Liver (tissue), 9 donors: Measurements from ENCODE around the gene ALMS1. TPM values are rescaled to one million over a fixed set of nuclear protein-coding genes. Genes with fewer than 3 reads are reported as not detected.

Experiments
- DNase-seq: peaks from one replicate; pipeline ENCODE4 v3.0.0-alpha.2; 2017; ENCODE audit warnings: low spot score
- H3K27ac ChIP-seq, 2 donors: one replicate each; pipeline ENCODE4 v1.7.0; 2013; ENCODE audit warnings: inconsistent platforms in 2 of 2, low read length in 2 of 2, control low read depth in 1 of 2, low read depth in 1 of 2, mild to moderate bottlenecking in 1 of 2
- H3K27me3 ChIP-seq, 4 donors: one replicate each; pipeline versions ENCODE4 v1.6.1 to v1.7.0; 2013; ENCODE audit warnings: low read length in 3 of 4, inconsistent platforms in 1 of 4, mild to moderate bottlenecking in 1 of 4, moderate library complexity in 1 of 4; ENCODE audit not compliant: control insufficient read depth in 4 of 4, insufficient read depth in 4 of 4
- H3K36me3 ChIP-seq, 4 donors: one replicate each; pipeline versions ENCODE4 v1.6.1 to v1.7.0; 2013; ENCODE audit warnings: low read length in 3 of 4, mild to moderate bottlenecking in 3 of 4, low read depth in 1 of 4, moderate library complexity in 1 of 4; ENCODE audit not compliant: control insufficient read depth in 4 of 4, insufficient read depth in 3 of 4
- H3K4me1 ChIP-seq, 4 donors: one replicate each; pipeline versions ENCODE4 v1.6.1 to v1.7.0; 2013; ENCODE audit warnings: low read length in 3 of 4, mild to moderate bottlenecking in 3 of 4, moderate library complexity in 1 of 4; ENCODE audit not compliant: control insufficient read depth in 4 of 4, insufficient read depth in 4 of 4
- H3K4me3 ChIP-seq, 3 donors: one replicate each; pipeline versions ENCODE4 v1.6.1 to v1.7.0; 2013; ENCODE audit warnings: low read length in 3 of 3, control low read depth in 1 of 3, low read depth in 1 of 3, mild to moderate bottlenecking in 1 of 3
- H3K9ac ChIP-seq, 2 donors: one replicate each; pipeline ENCODE4 v1.7.0; 2013; ENCODE audit warnings: low read length in 2 of 2, mild to moderate bottlenecking in 2 of 2, moderate library complexity in 2 of 2, control low read depth in 1 of 2, low read depth in 1 of 2
- H3K9me3 ChIP-seq, 4 donors: one replicate each; pipeline versions ENCODE4 v1.6.1 to v1.7.0; 2013; ENCODE audit warnings: low read length in 3 of 4; ENCODE audit not compliant: control insufficient read depth in 4 of 4
- FOXA1 ChIP-seq: IDR thresholded peaks from 2 replicates; pipeline ENCODE4 v1.6.1; 2016; ENCODE audit warnings: antibody characterized with exemption
- FOXA2 ChIP-seq: IDR thresholded peaks from 2 replicates; pipeline ENCODE4 v1.6.1; 2016; ENCODE audit warnings: antibody characterized with exemption
- GABPA ChIP-seq, 2 donors: IDR thresholded peaks in 1 of 2; conservative IDR thresholded peaks in 1 of 2; 2 replicates each; pipeline ENCODE4 v1.6.1; 2016; ENCODE audit warnings: antibody characterized with exemption in 2 of 2, mild to moderate bottlenecking in 1 of 2, moderate library complexity in 1 of 2
- HNF4A ChIP-seq, 2 donors: conservative IDR thresholded peaks; 2 replicates each; pipeline ENCODE4 v1.6.1; 2016; ENCODE audit warnings: antibody characterized with exemption in 2 of 2, mild to moderate bottlenecking in 2 of 2
- HNF4G ChIP-seq: IDR thresholded peaks from 2 replicates; pipeline ENCODE4 v1.6.1; 2016; ENCODE audit warnings: antibody characterized with exemption
- JUND ChIP-seq, 2 donors: IDR thresholded peaks; 2 replicates each; pipeline ENCODE4 v1.6.1; 2016; ENCODE audit warnings: antibody characterized with exemption in 2 of 2
- NR2F2 ChIP-seq: IDR thresholded peaks from 2 replicates; pipeline ENCODE4 v1.6.1; 2016; ENCODE audit warnings: antibody characterized with exemption
- RAD21 ChIP-seq, 2 donors: IDR thresholded peaks; 2 replicates each; pipeline ENCODE4 v1.6.1; 2016; ENCODE audit warnings: antibody characterized with exemption in 2 of 2, mild to moderate bottlenecking in 2 of 2
- SP1 ChIP-seq: IDR thresholded peaks from 2 replicates; pipeline ENCODE4 v1.6.1; 2018; ENCODE audit warnings: antibody characterized with exemption, mild to moderate bottlenecking
- TAF1 ChIP-seq: conservative IDR thresholded peaks from 2 replicates; pipeline ENCODE4 v1.6.1; 2016; ENCODE audit warnings: antibody characterized with exemption, mild to moderate bottlenecking
- YY1 ChIP-seq: IDR thresholded peaks from 2 replicates; pipeline ENCODE4 v1.6.1; 2016; ENCODE audit warnings: antibody characterized with exemption, mild to moderate bottlenecking
- WGBS: extraction: QIAGEN DNeasy Blood & Tissue Kit; methylation state at CpG from one replicate; pipeline ENCODE4 v1.1.7; 2013; 5-methylcytosine and 5-hydroxymethylcytosine counted together
- polyA plus RNA-seq, 2 donors: library from polyadenylated mRNA; stranded (reverse) in 1 of 2; unstranded in 1 of 2; fragments of 200-250 nt in 1 of 2; fragments of >200 nt in 1 of 2; fragmentation: Nextera tagmentation in 1 of 2; extraction: Ambion mirVana in 1 of 2; gene quantifications; one replicate each; pipeline versions ENCODE4 v1.2.1 to v1.2.3, GENCODE V29; 2013 to 2015
- total RNA-seq, 2 donors: library from RNA; depleted of rRNA; stranded (reverse); fragments of >200 nt; gene quantifications; one replicate each; pipeline ENCODE4 v1.2.3, GENCODE V29; 2014
- TF ChIP-seq, protein P1 (sequence below): fragments of 150-350 bp; IDR thresholded peaks from 2 replicates; pipeline ENCODE4 v1.5.1; 2017; ENCODE audit warnings: improper control_type of control experiment, low read depth, low read length; ENCODE audit not compliant: missing input control
- TF ChIP-seq, protein P2 (sequence below): IDR thresholded peaks from 2 replicates; pipeline ENCODE4 v1.6.1; 2016; ENCODE audit warnings: antibody characterized with exemption
- TF ChIP-seq, protein P3 (sequence below): IDR thresholded peaks from 2 replicates; pipeline ENCODE4 v1.6.1; 2016; ENCODE audit warnings: antibody characterized with exemption
- TF ChIP-seq, protein P4 (sequence below): IDR thresholded peaks from 2 replicates; pipeline ENCODE4 v1.6.1; 2016; ENCODE audit warnings: antibody characterized with exemption
- TF ChIP-seq, protein P5 (sequence below): IDR thresholded peaks from 2 replicates; pipeline ENCODE4 v1.6.1; 2016; ENCODE audit warnings: antibody characterized with exemption, mild to moderate bottlenecking
- donor health status: healthy.
- donor health status: healthy.
- donor health status: healthy.
- donor health status: healthy.
- donor health status: healthy.

Gene ALMS1
- total and polyA plus RNA-seq, 4 donors = 2.1 to 18.3 (median 7.0) TPM

DNA sequence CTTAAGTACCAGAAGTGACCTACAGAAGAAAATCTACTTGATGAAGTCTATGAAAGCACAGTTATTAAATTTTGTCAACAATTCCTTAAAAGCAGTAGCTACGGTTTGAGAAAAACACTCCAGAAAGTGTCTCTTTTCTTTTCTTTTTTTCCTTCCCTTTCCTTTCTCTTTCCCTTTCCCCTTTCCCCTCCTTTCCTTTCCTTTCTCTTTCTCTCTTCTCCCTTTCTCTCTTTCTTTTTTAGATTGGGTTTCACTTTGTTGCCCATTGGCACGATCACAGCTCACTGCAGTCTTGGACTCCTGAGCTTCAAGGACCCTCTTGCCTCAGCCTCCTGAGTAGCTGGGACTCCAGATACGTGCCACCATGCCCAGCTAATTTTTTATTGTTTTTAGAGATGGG, 2.6 kb upstream of the ALMS1 start:
- Histone ChIP-seq H3K27me3 (no peaks in the 10 kb centered on the region), H3K27ac (no peak overlapping the region), H3K9me3 (no peaks in the 10 kb centered on the region), H3K9ac (no peak overlapping the region), H3K36me3 (no peaks in the 10 kb centered on the region), H3K4me1 (peaks cover 3 to 16% (median 12%) of the 10 kb centered on the region in 4 donors), H3K4me3 (no peak overlapping the region)
- no peak for DNase-seq
- TF ChIP-seq GABPA (IDR thresholded peaks at IDR 0.05 in 1 of 2, conservative IDR thresholded peaks at IDR 0.05 in 1 of 2) (no peak), JUND (IDR thresholded peaks at IDR 0.05) (no peak), SP1 (no peak), FOXA2 (no peak), HNF4A (conservative IDR thresholded peaks at IDR 0.05) (no peak), YY1 (no peak), RAD21 (IDR thresholded peaks at IDR 0.05) (no peak), TAF1 (no peak), FOXA1 (no peak), NR2F2 (no peak)
- TF ChIP-seq, protein P1, sequence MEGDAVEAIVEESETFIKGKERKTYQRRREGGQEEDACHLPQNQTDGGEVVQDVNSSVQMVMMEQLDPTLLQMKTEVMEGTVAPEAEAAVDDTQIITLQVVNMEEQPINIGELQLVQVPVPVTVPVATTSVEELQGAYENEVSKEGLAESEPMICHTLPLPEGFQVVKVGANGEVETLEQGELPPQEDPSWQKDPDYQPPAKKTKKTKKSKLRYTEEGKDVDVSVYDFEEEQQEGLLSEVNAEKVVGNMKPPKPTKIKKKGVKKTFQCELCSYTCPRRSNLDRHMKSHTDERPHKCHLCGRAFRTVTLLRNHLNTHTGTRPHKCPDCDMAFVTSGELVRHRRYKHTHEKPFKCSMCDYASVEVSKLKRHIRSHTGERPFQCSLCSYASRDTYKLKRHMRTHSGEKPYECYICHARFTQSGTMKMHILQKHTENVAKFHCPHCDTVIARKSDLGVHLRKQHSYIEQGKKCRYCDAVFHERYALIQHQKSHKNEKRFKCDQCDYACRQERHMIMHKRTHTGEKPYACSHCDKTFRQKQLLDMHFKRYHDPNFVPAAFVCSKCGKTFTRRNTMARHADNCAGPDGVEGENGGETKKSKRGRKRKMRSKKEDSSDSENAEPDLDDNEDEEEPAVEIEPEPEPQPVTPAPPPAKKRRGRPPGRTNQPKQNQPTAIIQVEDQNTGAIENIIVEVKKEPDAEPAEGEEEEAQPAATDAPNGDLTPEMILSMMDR = no peak
- TF ChIP-seq, protein P2, sequence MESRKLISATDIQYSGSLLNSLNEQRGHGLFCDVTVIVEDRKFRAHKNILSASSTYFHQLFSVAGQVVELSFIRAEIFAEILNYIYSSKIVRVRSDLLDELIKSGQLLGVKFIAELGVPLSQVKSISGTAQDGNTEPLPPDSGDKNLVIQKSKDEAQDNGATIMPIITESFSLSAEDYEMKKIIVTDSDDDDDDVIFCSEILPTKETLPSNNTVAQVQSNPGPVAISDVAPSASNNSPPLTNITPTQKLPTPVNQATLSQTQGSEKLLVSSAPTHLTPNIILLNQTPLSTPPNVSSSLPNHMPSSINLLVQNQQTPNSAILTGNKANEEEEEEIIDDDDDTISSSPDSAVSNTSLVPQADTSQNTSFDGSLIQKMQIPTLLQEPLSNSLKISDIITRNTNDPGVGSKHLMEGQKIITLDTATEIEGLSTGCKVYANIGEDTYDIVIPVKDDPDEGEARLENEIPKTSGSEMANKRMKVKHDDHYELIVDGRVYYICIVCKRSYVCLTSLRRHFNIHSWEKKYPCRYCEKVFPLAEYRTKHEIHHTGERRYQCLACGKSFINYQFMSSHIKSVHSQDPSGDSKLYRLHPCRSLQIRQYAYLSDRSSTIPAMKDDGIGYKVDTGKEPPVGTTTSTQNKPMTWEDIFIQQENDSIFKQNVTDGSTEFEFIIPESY = no peak
- WGBS = 88% methylated on average over 3 of the region's 3 CpGs

DNA sequence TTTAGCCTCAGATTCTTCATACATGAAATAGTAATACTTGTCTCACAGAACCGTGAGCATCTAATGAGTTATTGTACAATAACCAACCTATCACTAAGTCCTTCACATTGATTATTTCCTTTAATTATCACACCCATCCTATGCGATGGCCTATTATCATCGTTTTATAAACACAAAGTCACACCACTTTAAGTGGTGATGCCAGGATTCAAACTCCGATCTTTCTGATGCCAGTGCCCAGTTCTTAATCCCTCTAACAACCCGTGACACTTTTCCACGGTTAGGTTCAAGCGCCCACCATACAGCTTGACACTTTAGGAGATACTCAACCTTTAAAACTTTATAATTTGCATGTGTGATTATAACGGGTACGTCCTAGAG, 523 bp upstream of the ALMS1 start:
- peak overlapping the region; percentile 63 to 76 (median 72) for H3K4me3 ChIP-seq
- H3K4me1 ChIP-seq = peaks cover 3 to 16% (median 12%) of the 10 kb centered on the region in 4 donors
- 3% methylated on average over 9 of the region's 9 CpGs for WGBS
- no peak for DNase-seq
- H3K9me3 ChIP-seq = no peaks in the 10 kb centered on the region
- peak overlapping the region; percentile 25 to 60 for H3K27ac ChIP-seq
- no peaks in the 10 kb centered on the region for H3K36me3 ChIP-seq
- no peaks in the 10 kb centered on the region for H3K27me3 ChIP-seq
- peak overlapping the region; percentile 23 to 89 for H3K9ac ChIP-seq
- TF ChIP-seq TAF1 = no peak
- TF ChIP-seq, protein P3, sequence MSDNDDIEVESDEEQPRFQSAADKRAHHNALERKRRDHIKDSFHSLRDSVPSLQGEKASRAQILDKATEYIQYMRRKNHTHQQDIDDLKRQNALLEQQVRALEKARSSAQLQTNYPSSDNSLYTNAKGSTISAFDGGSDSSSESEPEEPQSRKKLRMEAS = no peak
- TF ChIP-seq, protein P4, sequence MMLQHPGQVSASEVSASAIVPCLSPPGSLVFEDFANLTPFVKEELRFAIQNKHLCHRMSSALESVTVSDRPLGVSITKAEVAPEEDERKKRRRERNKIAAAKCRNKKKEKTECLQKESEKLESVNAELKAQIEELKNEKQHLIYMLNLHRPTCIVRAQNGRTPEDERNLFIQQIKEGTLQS = no peak
- no peak for TF ChIP-seq YY1
- TF ChIP-seq, protein P2 = no peak
- no peak for TF ChIP-seq FOXA1
- TF ChIP-seq, protein P5, sequence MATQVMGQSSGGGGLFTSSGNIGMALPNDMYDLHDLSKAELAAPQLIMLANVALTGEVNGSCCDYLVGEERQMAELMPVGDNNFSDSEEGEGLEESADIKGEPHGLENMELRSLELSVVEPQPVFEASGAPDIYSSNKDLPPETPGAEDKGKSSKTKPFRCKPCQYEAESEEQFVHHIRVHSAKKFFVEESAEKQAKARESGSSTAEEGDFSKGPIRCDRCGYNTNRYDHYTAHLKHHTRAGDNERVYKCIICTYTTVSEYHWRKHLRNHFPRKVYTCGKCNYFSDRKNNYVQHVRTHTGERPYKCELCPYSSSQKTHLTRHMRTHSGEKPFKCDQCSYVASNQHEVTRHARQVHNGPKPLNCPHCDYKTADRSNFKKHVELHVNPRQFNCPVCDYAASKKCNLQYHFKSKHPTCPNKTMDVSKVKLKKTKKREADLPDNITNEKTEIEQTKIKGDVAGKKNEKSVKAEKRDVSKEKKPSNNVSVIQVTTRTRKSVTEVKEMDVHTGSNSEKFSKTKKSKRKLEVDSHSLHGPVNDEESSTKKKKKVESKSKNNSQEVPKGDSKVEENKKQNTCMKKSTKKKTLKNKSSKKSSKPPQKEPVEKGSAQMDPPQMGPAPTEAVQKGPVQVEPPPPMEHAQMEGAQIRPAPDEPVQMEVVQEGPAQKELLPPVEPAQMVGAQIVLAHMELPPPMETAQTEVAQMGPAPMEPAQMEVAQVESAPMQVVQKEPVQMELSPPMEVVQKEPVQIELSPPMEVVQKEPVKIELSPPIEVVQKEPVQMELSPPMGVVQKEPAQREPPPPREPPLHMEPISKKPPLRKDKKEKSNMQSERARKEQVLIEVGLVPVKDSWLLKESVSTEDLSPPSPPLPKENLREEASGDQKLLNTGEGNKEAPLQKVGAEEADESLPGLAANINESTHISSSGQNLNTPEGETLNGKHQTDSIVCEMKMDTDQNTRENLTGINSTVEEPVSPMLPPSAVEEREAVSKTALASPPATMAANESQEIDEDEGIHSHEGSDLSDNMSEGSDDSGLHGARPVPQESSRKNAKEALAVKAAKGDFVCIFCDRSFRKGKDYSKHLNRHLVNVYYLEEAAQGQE = no peak
- TF ChIP-seq JUND (IDR thresholded peaks at IDR 0.05) = no peak
- TF ChIP-seq, protein P1 = no peak
- TF ChIP-seq HNF4A (conservative IDR thresholded peaks at IDR 0.05) = no peak
- no peak for TF ChIP-seq HNF4G
- TF ChIP-seq SP1 = no peak
